ENCODE measurements around the gene DVL2.
"Not testable (repeated sequence)": the region's sequence is repeated elsewhere in the genome, so short reads cannot be mapped to it uniquely, and the experiment has no call there.

DVL2 gene

GRCh38 chr17:7182101-7182500 lies 52.2 kb downstream of the DVL2 start:
- peak; percentile 74 for TF ChIP-seq ZNF121 (tag by site-specific recombination; IDR thresholded peaks at IDR 0.05)

GRCh38 chr17:7179317-7180254 lies 54.7 kb downstream of the DVL2 start, which contains the start of gene ASGR1:
ASGR1 (minus strand) TSS chr17:7179370; CDS start chr17:7178563, 807 bp downstream.
- CTCF ChIA-PET, result interaction anchor here (0.6 to 1.6 kb wide), 3 partner anchors 14 to 134 kb away, joined by 4 to 9 read pairs (median 4); no protein-coding TSS in a partner anchor
- no peaks in the 10 kb centered on the region for H3K9me3 ChIP-seq (ENCODE audit: control insufficient read depth, insufficient read depth, low read depth, low read length)
- no peaks in the 10 kb centered on the region; a peak in 1 of 3 replicates for H3K36me3 ChIP-seq (ENCODE audit: control insufficient read depth in 2 of 2, insufficient read depth in 1 of 2, low read length in 2 of 2)
- H3K4me3 ChIP-seq (ENCODE audit: low read depth, low read length), result peak within 1 kb of the TSS; percentile 54
- H3K4me1 ChIP-seq (ENCODE audit: control insufficient read depth, insufficient read depth, low read length), result peaks cover 8% of the 10 kb centered on the region
- no peak for TF ChIP-seq TCF7L2 (IDR thresholded peaks at IDR 0.05; ENCODE audit: borderline replicate concordance, low read depth, low read length)
- TF ChIP-seq ZBTB7A (tag by site-specific recombination; IDR thresholded peaks at IDR 0.05; ENCODE audit: low read depth), result no peak
- no peak for TF ChIP-seq ZXDB (tag by site-specific recombination; IDR thresholded peaks at IDR 0.05)
- no peak for TF ChIP-seq REST (tag by site-specific recombination; IDR thresholded peaks at IDR 0.05)
- TF ChIP-seq SALL2 (tag by site-specific recombination; IDR thresholded peaks at IDR 0.05; ENCODE audit: borderline replicate concordance), result no peak
- no peak for TF ChIP-seq ZNF558 (tag by site-specific recombination; IDR thresholded peaks at IDR 0.05)
- peak; percentile 37; the same call in 1 of the 2 replicates for TF ChIP-seq EGR2 (tag by site-specific recombination; IDR thresholded peaks at IDR 0.05; ENCODE audit: low read depth)
- no peak for TF ChIP-seq AEBP2 (tag by site-specific recombination; IDR thresholded peaks at IDR 0.05; ENCODE audit: borderline replicate concordance)
- no peak for TF ChIP-seq ZNF707 (tag by site-specific recombination; IDR thresholded peaks at IDR 0.05)
- no peak for TF ChIP-seq ZNF26 (tag by site-specific recombination; IDR thresholded peaks at IDR 0.05)
- peak; percentile 95 for TF ChIP-seq ZIC2 (tag by site-specific recombination; IDR thresholded peaks at IDR 0.05)
- TF ChIP-seq FEZF1 (tag by site-specific recombination; IDR thresholded peaks at IDR 0.05), result no peak
- no peak for TF ChIP-seq ZNF473 (tag by site-specific recombination; IDR thresholded peaks at IDR 0.05)
- no peak for TF ChIP-seq ZSCAN23 (tag by site-specific recombination; IDR thresholded peaks at IDR 0.05)
- TF ChIP-seq ZFHX2 (tag by site-specific recombination; conservative IDR thresholded peaks at IDR 0.05), result peak; percentile 45
- TF ChIP-seq ZNF701 (tag by site-specific recombination; IDR thresholded peaks at IDR 0.05), result no peak
- TF ChIP-seq ZFP37 (tag by site-specific recombination; IDR thresholded peaks at IDR 0.05), result no peak
- no peak within 1 kb of the TSS for H3K27ac ChIP-seq (ENCODE audit: extremely low read depth, low read depth, low read length)
- POLR2A ChIA-PET, result no interaction called here

More at GRCh38 chr17:7182101-7182500, 52.2 kb downstream of the DVL2 start:
- H3K4me3 ChIP-seq (ENCODE audit: low read depth, low read length); POLR2A ChIA-PET; H3K4me1 ChIP-seq (ENCODE audit: control insufficient read depth, insufficient read depth, low read length); H3K27ac ChIP-seq (ENCODE audit: extremely low read depth, low read depth, low read length); H3K36me3 ChIP-seq (ENCODE audit: control insufficient read depth in 2 of 2, insufficient read depth in 1 of 2, low read length in 2 of 2); H3K9me3 ChIP-seq (ENCODE audit: control insufficient read depth, insufficient read depth, low read depth, low read length): not testable (repeated sequence)
- CTCF ChIA-PET, result interaction anchor here (0.6 to 2.2 kb wide), 3 partner anchors 8 to 136 kb away, joined by 3 to 10 read pairs (median 4); no protein-coding TSS in a partner anchor

Data from HEK293 (cell line).